ENCODE results near the gene RASGEF1C.

DNA sequence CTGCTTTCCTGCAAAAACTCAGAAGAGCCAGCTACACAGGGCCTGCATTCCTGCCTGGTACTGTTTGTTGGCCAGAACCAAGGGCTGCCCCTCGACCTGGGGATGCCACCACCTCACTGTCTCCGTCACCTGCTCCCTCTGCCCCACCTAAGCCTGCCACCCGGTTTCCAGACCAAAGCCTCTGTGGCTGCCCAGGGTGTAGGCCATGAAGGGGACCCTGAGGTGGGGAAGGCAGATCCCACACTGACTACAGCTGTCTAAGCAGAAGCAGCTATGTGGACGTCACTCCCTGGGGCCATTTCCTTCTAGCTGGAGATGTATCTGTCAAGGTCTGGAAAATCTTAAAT, 35.8 kb downstream of the RASGEF1C start:
- TF ChIP-seq SIN3A (IDR thresholded peaks at IDR 0.05; ENCODE audit: borderline replicate concordance, insufficient read depth, low read length) (no peak), TAF1 (IDR thresholded peaks at IDR 0.05; ENCODE audit: borderline replicate concordance, insufficient read depth, low read length) (no peak)

Measured in PFSK-1 (cell line).